Measurements from ENCODE around the gene STN1. TPM values are rescaled to one million over a fixed set of nuclear protein-coding genes. Genes with fewer than 3 reads are reported as not detected.

STN1 gene
- total RNA-seq, 1 donor from 2014 or later, result 17.3 TPM

DNA sequence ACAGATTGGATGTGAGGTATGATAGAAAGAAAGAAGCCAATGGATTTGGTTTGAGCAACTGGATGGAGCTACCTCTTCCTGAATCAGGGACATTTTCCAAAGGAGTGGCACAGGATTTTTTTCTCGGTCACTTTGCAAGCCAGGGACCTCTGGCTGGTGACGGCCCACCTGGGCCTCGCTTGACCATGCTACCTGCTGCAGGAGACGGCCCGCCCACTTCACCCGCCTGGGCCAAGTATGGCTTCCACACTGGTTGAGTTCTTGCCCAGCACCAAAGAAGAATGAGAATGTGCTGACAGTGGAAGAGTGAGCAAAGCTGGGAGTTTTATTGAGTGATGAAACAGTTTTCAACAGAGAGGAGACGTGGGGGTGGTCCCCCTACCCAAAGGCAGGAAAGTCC lies 38.2 kb downstream of the STN1 start:
- TF ChIP-seq EZH2 (IDR thresholded peaks at IDR 0.05; ENCODE audit: insufficient read depth, low read length), result no peak
- TF ChIP-seq, protein P1, sequence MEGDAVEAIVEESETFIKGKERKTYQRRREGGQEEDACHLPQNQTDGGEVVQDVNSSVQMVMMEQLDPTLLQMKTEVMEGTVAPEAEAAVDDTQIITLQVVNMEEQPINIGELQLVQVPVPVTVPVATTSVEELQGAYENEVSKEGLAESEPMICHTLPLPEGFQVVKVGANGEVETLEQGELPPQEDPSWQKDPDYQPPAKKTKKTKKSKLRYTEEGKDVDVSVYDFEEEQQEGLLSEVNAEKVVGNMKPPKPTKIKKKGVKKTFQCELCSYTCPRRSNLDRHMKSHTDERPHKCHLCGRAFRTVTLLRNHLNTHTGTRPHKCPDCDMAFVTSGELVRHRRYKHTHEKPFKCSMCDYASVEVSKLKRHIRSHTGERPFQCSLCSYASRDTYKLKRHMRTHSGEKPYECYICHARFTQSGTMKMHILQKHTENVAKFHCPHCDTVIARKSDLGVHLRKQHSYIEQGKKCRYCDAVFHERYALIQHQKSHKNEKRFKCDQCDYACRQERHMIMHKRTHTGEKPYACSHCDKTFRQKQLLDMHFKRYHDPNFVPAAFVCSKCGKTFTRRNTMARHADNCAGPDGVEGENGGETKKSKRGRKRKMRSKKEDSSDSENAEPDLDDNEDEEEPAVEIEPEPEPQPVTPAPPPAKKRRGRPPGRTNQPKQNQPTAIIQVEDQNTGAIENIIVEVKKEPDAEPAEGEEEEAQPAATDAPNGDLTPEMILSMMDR (IDR thresholded peaks at IDR 0.05; ENCODE audit: insufficient read depth, low read depth, low read length), result no peak
- Mint-ChIP-seq H3K27ac (ENCODE audit: unreplicated experiment) (no peak overlapping the region), H3K4me3 (ENCODE audit: unreplicated experiment) (no peak overlapping the region), H3K36me3 (ENCODE audit: low read depth, unreplicated experiment) (peaks cover 24% of the 10 kb centered on the region), H3K4me1 (ENCODE audit: low read depth, unreplicated experiment) (no peaks in the 10 kb centered on the region), H3K9me3 (ENCODE audit: unreplicated experiment) (peaks cover 3% of the 10 kb centered on the region), H3K27me3 (ENCODE audit: low read depth, unreplicated experiment) (no peaks in the 10 kb centered on the region)
- H3K79me2 ChIP-seq (ENCODE audit: insufficient read depth, low read length), result no peaks in the 10 kb centered on the region
- H3K4me3 ChIP-seq (ENCODE audit: insufficient read depth, low read depth, low read length), result no peak overlapping the region
- H3K9ac ChIP-seq (ENCODE audit: low read length), result no peak overlapping the region
- H3K4me1 ChIP-seq (ENCODE audit: insufficient read depth, low read length), result peaks cover under 1% of the 10 kb centered on the region
- no peaks in the 10 kb centered on the region for H3K9me3 ChIP-seq (ENCODE audit: insufficient read depth, low read depth, low read length)
- peaks cover 9% of the 10 kb centered on the region for H3K36me3 ChIP-seq (ENCODE audit: insufficient read depth, low read length)
- peaks cover under 1% of the 10 kb centered on the region for H4K20me1 ChIP-seq (ENCODE audit: insufficient read depth, low read length)
- DNase-seq (ENCODE audit: low read depth), result no peak
- no peaks in the 10 kb centered on the region for H3K27me3 ChIP-seq (ENCODE audit: insufficient read depth, low read length)
- H3K27ac ChIP-seq (ENCODE audit: low read depth, low read length), result no peak overlapping the region
- H2AFZ ChIP-seq (ENCODE audit: low read depth, low read length), result no peak overlapping the region
- H3K4me2 ChIP-seq (ENCODE audit: low read length), result no peak overlapping the region
- no peak for FAIRE-seq

DNA sequence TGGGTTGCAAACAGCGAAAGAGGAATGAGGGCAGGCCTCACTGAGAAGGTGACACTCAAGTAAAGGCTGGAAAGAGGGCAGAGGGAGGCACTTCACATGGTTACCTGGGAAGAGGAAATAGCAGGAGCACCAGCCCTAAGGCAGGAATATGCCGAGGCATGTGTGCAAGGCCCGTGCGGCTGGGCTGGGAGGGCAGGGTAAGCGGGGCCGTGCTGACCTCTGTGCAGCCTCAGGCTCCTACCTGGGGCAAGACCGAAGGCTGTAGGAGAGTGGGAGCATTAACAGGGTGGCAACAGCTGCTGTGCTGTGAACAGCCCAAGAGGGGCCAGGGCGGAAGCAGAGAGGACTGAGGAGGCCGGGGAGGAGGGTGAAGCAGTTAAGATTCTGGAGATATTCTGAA lies 38.6 kb downstream of the STN1 start:
- H3K27me3 ChIP-seq (ENCODE audit: insufficient read depth, low read length), result no peaks in the 10 kb centered on the region
- H3K79me2 ChIP-seq (ENCODE audit: insufficient read depth, low read length), result no peaks in the 10 kb centered on the region
- TF ChIP-seq, protein P1 (IDR thresholded peaks at IDR 0.05; ENCODE audit: insufficient read depth, low read depth, low read length), result no peak
- TF ChIP-seq EZH2 (IDR thresholded peaks at IDR 0.05; ENCODE audit: insufficient read depth, low read length), result no peak
- FAIRE-seq, result no peak
- H3K9me3 ChIP-seq (ENCODE audit: insufficient read depth, low read depth, low read length), result no peaks in the 10 kb centered on the region
- no peaks in the 10 kb centered on the region for H3K27me3 Mint-ChIP-seq (ENCODE audit: low read depth, unreplicated experiment)
- H3K4me1 Mint-ChIP-seq (ENCODE audit: low read depth, unreplicated experiment), result no peaks in the 10 kb centered on the region
- H3K36me3 ChIP-seq (ENCODE audit: insufficient read depth, low read length), result peaks cover 9% of the 10 kb centered on the region
- H3K27ac Mint-ChIP-seq (ENCODE audit: unreplicated experiment), result no peak overlapping the region
- no peak overlapping the region for H3K4me3 Mint-ChIP-seq (ENCODE audit: unreplicated experiment)
- H3K4me1 ChIP-seq (ENCODE audit: insufficient read depth, low read length), result no peaks in the 10 kb centered on the region
- H3K9me3 Mint-ChIP-seq (ENCODE audit: unreplicated experiment), result peaks cover 3% of the 10 kb centered on the region
- DNase-seq (ENCODE audit: low read depth), result no peak
- no peak overlapping the region for H2AFZ ChIP-seq (ENCODE audit: low read depth, low read length)
- no peak overlapping the region for H3K9ac ChIP-seq (ENCODE audit: low read length)
- H3K27ac ChIP-seq (ENCODE audit: low read depth, low read length), result no peak overlapping the region
- peaks cover 24% of the 10 kb centered on the region for H3K36me3 Mint-ChIP-seq (ENCODE audit: low read depth, unreplicated experiment)
- no peak overlapping the region for H3K4me2 ChIP-seq (ENCODE audit: low read length)
- no peak overlapping the region for H3K4me3 ChIP-seq (ENCODE audit: insufficient read depth, low read depth, low read length)
- no peaks in the 10 kb centered on the region for H4K20me1 ChIP-seq (ENCODE audit: insufficient read depth, low read length)

DNA sequence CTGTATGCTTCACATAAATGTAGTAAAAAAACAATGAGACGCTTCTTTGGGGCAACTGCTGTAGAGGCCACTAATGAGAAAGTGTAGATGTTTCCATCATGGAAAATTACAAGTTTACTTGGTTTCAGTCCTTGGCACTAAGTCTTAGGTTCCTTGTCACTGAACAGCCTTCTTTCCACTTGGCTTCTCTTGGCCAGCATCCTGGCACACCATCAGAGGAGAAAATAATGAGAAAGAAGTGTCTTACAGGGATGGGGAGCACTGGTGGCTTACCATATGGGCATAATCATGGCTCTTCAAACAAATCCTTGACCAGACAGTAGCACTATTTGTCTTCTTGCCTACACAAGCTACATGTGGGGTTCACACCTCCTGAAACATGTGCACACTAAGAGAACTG lies 40.1 kb downstream of the STN1 start:
- Histone ChIP-seq H3K4me1 (ENCODE audit: insufficient read depth, low read length) (no peaks in the 10 kb centered on the region), H3K27ac (ENCODE audit: low read depth, low read length) (no peak overlapping the region), H3K36me3 (ENCODE audit: insufficient read depth, low read length) (peaks cover 9% of the 10 kb centered on the region), H3K4me3 (ENCODE audit: insufficient read depth, low read depth, low read length) (no peak overlapping the region), H3K4me2 (ENCODE audit: low read length) (no peak overlapping the region), H3K9ac (ENCODE audit: low read length) (no peak overlapping the region), H4K20me1 (ENCODE audit: insufficient read depth, low read length) (no peaks in the 10 kb centered on the region), H3K27me3 (ENCODE audit: insufficient read depth, low read length) (no peaks in the 10 kb centered on the region), H2AFZ (ENCODE audit: low read depth, low read length) (no peak overlapping the region), H3K79me2 (ENCODE audit: insufficient read depth, low read length) (no peaks in the 10 kb centered on the region), H3K9me3 (ENCODE audit: insufficient read depth, low read depth, low read length) (no peaks in the 10 kb centered on the region)
- no peak for FAIRE-seq
- H3K27ac Mint-ChIP-seq (ENCODE audit: unreplicated experiment), result no peak overlapping the region
- TF ChIP-seq, protein P1 (IDR thresholded peaks at IDR 0.05; ENCODE audit: insufficient read depth, low read depth, low read length), result no peak
- TF ChIP-seq EZH2 (IDR thresholded peaks at IDR 0.05; ENCODE audit: insufficient read depth, low read length), result no peak
- DNase-seq (ENCODE audit: low read depth), result no peak
- no peaks in the 10 kb centered on the region for H3K4me1 Mint-ChIP-seq (ENCODE audit: low read depth, unreplicated experiment)
- H3K4me3 Mint-ChIP-seq (ENCODE audit: unreplicated experiment), result no peak overlapping the region
- peaks cover 25% of the 10 kb centered on the region for H3K36me3 Mint-ChIP-seq (ENCODE audit: low read depth, unreplicated experiment)
- H3K27me3 Mint-ChIP-seq (ENCODE audit: low read depth, unreplicated experiment), result no peaks in the 10 kb centered on the region
- H3K9me3 Mint-ChIP-seq (ENCODE audit: unreplicated experiment), result peaks cover 3% of the 10 kb centered on the region

Data from astrocyte (in vitro differentiated cells and primary cell).